Activated CD4-positive, alpha-beta memory T cell treated with anti-CD3 and anti-CD28 coated beads, Interleukin-2, amount 10 ng/mL, durations not matched to agents 7 days and 5 days (primary cell): ENCODE data around the gene WNT8B. TPM values are rescaled to one million over a fixed set of nuclear protein-coding genes. Genes with fewer than 3 reads are reported as not detected.

Experiments
- CTCF ChIA-PET: fragments of 350-600 bp; sonication (Branson Sonifier 250); formaldehyde crosslinking; loops from one replicate; lab custom pipeline; 2021; ENCODE audit warnings: antibody characterized with exemption, inconsistent platforms; lab: Charles Lee
- POLR2A ChIA-PET: fragments of 350-600 bp; sonication (Branson Sonifier 250); formaldehyde crosslinking; loops from one replicate; lab custom pipeline; 2021; ENCODE audit warnings: antibody characterized with exemption; lab: Charles Lee
- DNase-seq: peaks from one replicate; pipeline ENCODE4 v3.0.0-alpha.2; 2020
- H3K27ac Mint-ChIP-seq: one replicate; pipeline ENCODE4 v1.8.0; 2021; ENCODE audit warnings: mild to moderate bottlenecking, mixed read lengths
- H3K27me3 Mint-ChIP-seq: one replicate; pipeline ENCODE4 v1.8.0; 2021; ENCODE audit warnings: mixed read lengths
- H3K36me3 Mint-ChIP-seq: one replicate; pipeline ENCODE4 v1.8.0; 2021; ENCODE audit warnings: low read depth, mixed read lengths
- H3K4me1 Mint-ChIP-seq: one replicate; pipeline ENCODE4 v1.8.0; 2021; ENCODE audit warnings: mixed read lengths
- H3K4me3 Mint-ChIP-seq: one replicate; pipeline ENCODE4 v1.8.0; 2021; ENCODE audit warnings: mild to moderate bottlenecking, mixed read lengths
- H3K9me3 Mint-ChIP-seq: one replicate; pipeline ENCODE4 v1.8.0; 2021; ENCODE audit warnings: mixed read lengths
- total RNA-seq, 2 experiments: library from RNA; stranded (reverse); gene quantifications; one replicate each; pipeline ENCODE4 v1.2.3, GENCODE V29; 2021

WNT8B gene
- total RNA-seq, 2 experiments from 2014 or later: 0.23 TPM; not detected in 1

- no peak overlapping the region for H3K27ac Mint-ChIP-seq
- peaks cover 52% of the 10 kb centered on the region for H3K36me3 Mint-ChIP-seq
- no peaks in the 10 kb centered on the region for H3K9me3 Mint-ChIP-seq
- H3K4me1 Mint-ChIP-seq: peaks cover 38% of the 10 kb centered on the region
- POLR2A ChIA-PET: interaction anchor here (0.9 to 5.9 kb wide), 4 partner anchors 9 to 161 kb away, joined by 3 to 103 read pairs (median 20); partner anchors contain the start of gene NDUFB8
- H3K4me3 Mint-ChIP-seq: no peak overlapping the region
- no peak for DNase-seq
- CTCF ChIA-PET: interaction anchor here (0.7 to 9.6 kb wide), 7 partner anchors 10 to 182 kb away, joined by 3 to 117 read pairs (median 4); partner anchors contain the start of gene HIF1AN
- H3K27me3 Mint-ChIP-seq: no peaks in the 10 kb centered on the region
Observed at GRCh38 chr10:100520811-100521210, 58.0 kb downstream of the WNT8B start.

GRCh38 chr10:100522107-100522801, 59.4 kb downstream of the WNT8B start:
- H3K36me3 Mint-ChIP-seq: peaks cover 56% of the 10 kb centered on the region
- no peak for DNase-seq
- H3K9me3 Mint-ChIP-seq: no peaks in the 10 kb centered on the region
- CTCF ChIA-PET: interaction anchor here (0.6 to 9.6 kb wide), 4 partner anchors 12 to 326 kb away, joined by 3 to 94 read pairs (median 4); no protein-coding TSS in a partner anchor
- H3K27ac Mint-ChIP-seq: no peak overlapping the region
- H3K4me3 Mint-ChIP-seq: no peak overlapping the region
- POLR2A ChIA-PET: interaction anchor here (0.5 to 5.9 kb wide), 8 partner anchors 10 to 162 kb away, joined by 3 to 103 read pairs (median 4); partner anchors contain the start of gene HIF1AN
- H3K27me3 Mint-ChIP-seq: no peaks in the 10 kb centered on the region
- H3K4me1 Mint-ChIP-seq: peaks cover 38% of the 10 kb centered on the region

- POLR2A ChIA-PET: interaction anchor here (0.5 to 1.7 kb wide), 6 partner anchors 10 to 44 kb away, joined by 3 to 11 read pairs (median 4); partner anchors contain the start of gene HIF1AN
- CTCF ChIA-PET: interaction anchor here (0.9 to 9.6 kb wide), 3 partner anchors 11 to 40 kb away, joined by 3 to 94 read pairs (median 5); no protein-coding TSS in a partner anchor
- DNase-seq: no peak
- Mint-ChIP-seq H3K36me3 (peaks cover 56% of the 10 kb centered on the region), H3K27me3 (no peaks in the 10 kb centered on the region), H3K4me1 (peaks cover 37% of the 10 kb centered on the region), H3K4me3 (no peak overlapping the region), H3K27ac (no peak overlapping the region), H3K9me3 (no peaks in the 10 kb centered on the region)
Observed at GRCh38 chr10:100522945-100523344, 60.1 kb downstream of the WNT8B start.

- H3K27ac Mint-ChIP-seq: no peak overlapping the region
- ChIA-PET CTCF (interaction anchor here (1.5 to 9.6 kb wide), 2 partner anchors 10 to 13 kb away, joined by 3 to 94 read pairs; no protein-coding TSS in a partner anchor), POLR2A (interaction anchor here (1.3 to 8.6 kb wide), 3 partner anchors 11 to 42 kb away, joined by 5 to 135 read pairs (median 5); partner anchors contain the start of gene HIF1AN)
- H3K9me3 Mint-ChIP-seq: no peaks in the 10 kb centered on the region
- peaks cover 57% of the 10 kb centered on the region for H3K36me3 Mint-ChIP-seq
- no peak overlapping the region for H3K4me3 Mint-ChIP-seq
- H3K27me3 Mint-ChIP-seq: no peaks in the 10 kb centered on the region
- DNase-seq: no peak
- H3K4me1 Mint-ChIP-seq: peaks cover 33% of the 10 kb centered on the region
Observed at GRCh38 chr10:100524206-100524605, 61.4 kb downstream of the WNT8B start.

- Mint-ChIP-seq H3K27me3 (no peaks in the 10 kb centered on the region), H3K36me3 (peaks cover 57% of the 10 kb centered on the region), H3K9me3 (no peaks in the 10 kb centered on the region), H3K4me3 (no peak overlapping the region), H3K27ac (no peak overlapping the region), H3K4me1 (peaks cover 32% of the 10 kb centered on the region)
- no peak for DNase-seq
- ChIA-PET CTCF (interaction anchor here (1.5 to 9.6 kb wide), 3 partner anchors 10 to 42 kb away, joined by 3 to 94 read pairs (median 12); no protein-coding TSS in a partner anchor), POLR2A (interaction anchor here (0.6 to 8.6 kb wide), 5 partner anchors 10 to 358 kb away, joined by 3 to 135 read pairs (median 5); partner anchors contain the start of gene HIF1AN)
Observed at GRCh38 chr10:100524638-100525037, 61.8 kb downstream of the WNT8B start.

GRCh38 chr10:100528123-100528886, 65.5 kb downstream of the WNT8B start:
- peaks cover 52% of the 10 kb centered on the region for H3K36me3 Mint-ChIP-seq
- no peaks in the 10 kb centered on the region for H3K27me3 Mint-ChIP-seq
- no peak for DNase-seq

GRCh38 chr10:100528921-100529474, 66.2 kb downstream of the WNT8B start:
- CTCF ChIA-PET: interaction anchor here (4.1 to 9.6 kb wide), 2 partner anchors 12 to 18 kb away, joined by 54 to 94 read pairs; no protein-coding TSS in a partner anchor
- Mint-ChIP-seq H3K4me3 (peak overlapping the region; percentile 90), H3K36me3 (peaks cover 45% of the 10 kb centered on the region), H3K4me1 (peaks cover 42% of the 10 kb centered on the region), H3K27ac (peak overlapping the region; percentile 95), H3K27me3 (no peaks in the 10 kb centered on the region), H3K9me3 (no peaks in the 10 kb centered on the region)
- no peak for DNase-seq
- POLR2A ChIA-PET: interaction anchor here (0.9 to 8.6 kb wide), 5 partner anchors 11 to 182 kb away, joined by 4 to 135 read pairs (median 9); partner anchors contain the start of gene SCD

More at GRCh38 chr10:100528123-100528886, 65.5 kb downstream of the WNT8B start:
- H3K27ac Mint-ChIP-seq: peak overlapping the region; percentile 95
- peaks cover 45% of the 10 kb centered on the region for H3K4me1 Mint-ChIP-seq
- peak overlapping the region; percentile 90 for H3K4me3 Mint-ChIP-seq
- CTCF ChIA-PET: interaction anchor here (0.7 to 9.6 kb wide), 4 partner anchors 11 to 45 kb away, joined by 3 to 94 read pairs (median 30); no protein-coding TSS in a partner anchor
- POLR2A ChIA-PET: interaction anchor here (0.6 to 8.6 kb wide), 8 partner anchors 7 to 190 kb away, joined by 3 to 135 read pairs (median 8); partner anchors contain the start of genes HIF1AN and SCD
- no peaks in the 10 kb centered on the region for H3K9me3 Mint-ChIP-seq

GRCh38 chr10:100529475-100530298, 66.9 kb downstream of the WNT8B start, which contains the start of gene NDUFB8:
TSS of gene NDUFB8 (minus strand) at chr10:100529871. CDS start at chr10:100529851, 20 bp downstream.
- CTCF ChIA-PET: interaction anchor here (1.0 to 9.6 kb wide), 4 partner anchors 11 to 19 kb away, joined by 7 to 94 read pairs (median 33); no protein-coding TSS in a partner anchor
- H3K27ac Mint-ChIP-seq: peak within 1 kb of the TSS; percentile 95
- peak; percentile 90 for DNase-seq

GRCh38 chr10:100531761-100532160, 69.0 kb downstream of the WNT8B start:
- Mint-ChIP-seq H3K27me3 (no peaks in the 10 kb centered on the region), H3K4me3 (no peak overlapping the region), H3K36me3 (peaks cover 22% of the 10 kb centered on the region), H3K27ac (peak overlapping the region; percentile 38), H3K4me1 (peaks cover 32% of the 10 kb centered on the region), H3K9me3 (no peaks in the 10 kb centered on the region)
- CTCF ChIA-PET: no interaction called here
- no peak for DNase-seq
- POLR2A ChIA-PET: interaction anchor here (8.6 kb wide), 1 partner anchor 21 kb away, joined by 135 read pairs; no protein-coding TSS in a partner anchor

More at GRCh38 chr10:100529475-100530298, 66.9 kb downstream of the WNT8B start, which contains the start of gene NDUFB8:
- Mint-ChIP-seq H3K27me3 (no peaks in the 10 kb centered on the region), H3K4me1 (peaks cover 41% of the 10 kb centered on the region), H3K4me3 (peak within 1 kb of the TSS; percentile 90), H3K36me3 (peaks cover 38% of the 10 kb centered on the region), H3K9me3 (no peaks in the 10 kb centered on the region)
- POLR2A ChIA-PET: interaction anchor here (0.6 to 8.6 kb wide), 9 partner anchors 9 to 159 kb away, joined by 3 to 135 read pairs (median 4); no protein-coding TSS in a partner anchor
